ENCODE data around the gene RGS16. TPM values are rescaled to one million over a fixed set of nuclear protein-coding genes. Genes with fewer than 3 reads are reported as not detected.
A peak's percentile ranks its signal among the peaks of the same experiment; 100 is the strongest.

RGS16 gene
- total and polyA plus RNA-seq, 2 donors (not counting 3 experiments of a cell fraction or from before 2014, with no cell fraction given): not detected

GRCh38 chr1:182588500-182589396 lies 15.4 kb downstream of the RGS16 start, which contains the start of gene RNASEL:
TSS of gene RNASEL (minus strand) at chr1:182589256. CDS start at chr1:182586806, 2,450 bp downstream.
- BruUV-seq (replicated peaks): TSS peak; percentile 59
- Histone ChIP-seq H3K4me3 (replicated peaks in 1 of 3; ENCODE audit: insufficient read depth in 1 of 3, low read depth in 1 of 3, low read length in 3 of 3) (peak within 1 kb of the TSS; percentile 53 to 99 (median 95)), H3K9me1 (replicated peaks; ENCODE audit: control insufficient read depth, extremely low read depth, insufficient read depth, low read length) (no peaks in the 10 kb centered on the region), H2AFZ (ENCODE audit: low read depth, low read length) (peak within 1 kb of the TSS; percentile 100), H4K20me1 (replicated peaks; ENCODE audit: control insufficient read depth, extremely low read depth, insufficient read depth, low read length) (no peaks in the 10 kb centered on the region), H3K79me2 (ENCODE audit: control insufficient read depth, insufficient read depth, low read length) (no peaks in the 10 kb centered on the region), H3K9me3 (replicated peaks; ENCODE audit: control insufficient read depth, insufficient read depth, low read length) (no peaks in the 10 kb centered on the region), H3K4me1 (ENCODE audit: control insufficient read depth, extremely low read depth, insufficient read depth, low read length) (peaks cover 9% of the 10 kb centered on the region), H3K36me3 (ENCODE audit: control insufficient read depth in 2 of 2, extremely low read depth in 1 of 2, insufficient read depth in 2 of 2, low read length in 2 of 2) (no peaks in the 10 kb centered on the region), H3K27me3 (ENCODE audit: control insufficient read depth in 2 of 2, insufficient read depth in 2 of 2, low read length in 2 of 2) (peaks cover 0 to 1% of the 10 kb centered on the region in 2 experiments), H3K9ac (replicated peaks; ENCODE audit: extremely low read depth, insufficient read depth, low read length) (peak within 1 kb of the TSS; percentile 80), H3K27ac (ENCODE audit: insufficient read depth, low read depth, low read length) (peak within 1 kb of the TSS; percentile 71), H3K4me2 (ENCODE audit: insufficient read depth, low read length) (peak within 1 kb of the TSS; percentile 98)
- DNase-seq (ENCODE audit: low read depth, low spot score) (peak; percentile 53), FAIRE-seq (peak; percentile 87)
- TF ChIP-seq FOS (IDR thresholded peaks at IDR 0.05; ENCODE audit: borderline replicate concordance, insufficient read depth, low read length): peak; percentile 41
- no peak for TF ChIP-seq CTCF (IDR thresholded peaks at IDR 0.05; ENCODE audit: extremely low read depth in 1 of 2, insufficient read depth in 1 of 2, low read depth in 1 of 2, low read length in 2 of 2)
- ChIA-PET CTCF (interaction anchor here (1.9 to 4.3 kb wide), 5 partner anchors 10 to 196 kb away, joined by 5 to 15 read pairs (median 11); partner anchors contain the start of gene RGS16), POLR2A (no interaction called here)
- intact Hi-C loops (cut with micrococcal nuclease) (no loop called here), dilution Hi-C loops (cut with MboI; ENCODE audit: extremely low pct_ligation_motif_present, low sequenced_read_pairs) (no loop called here)
